Stimulated activated naive CD4-positive, alpha-beta T cell treated with Interleukin-2 at 50 U/mL for 16 hours (primary cell): ENCODE data around the gene MPZL3.

Source experiments
- DNase-seq: peaks from one replicate; lab custom pipeline; 2025; lab: John Stamatoyannopoulos, UW

MPZL3 gene

DNA sequence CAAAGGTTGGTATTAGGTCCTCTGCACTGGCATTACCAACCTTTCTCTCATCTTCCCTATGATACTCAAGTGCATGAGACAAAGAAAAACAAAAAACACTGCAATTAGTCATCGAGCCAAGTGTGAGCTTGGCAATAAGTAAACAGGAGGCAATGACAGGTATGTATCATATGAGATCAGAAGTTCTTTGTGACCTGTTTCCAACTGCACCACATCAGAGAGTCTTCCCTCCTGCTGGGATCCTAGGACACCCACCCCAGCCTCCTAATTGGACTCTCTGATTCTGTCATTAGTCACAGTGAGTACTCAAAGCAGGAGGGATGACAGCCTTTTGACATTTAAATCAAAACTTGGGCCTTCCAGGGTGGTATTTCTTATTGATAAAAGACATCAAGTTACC lies 19.5 kb downstream of the MPZL3 start:
- DNase-seq = peak; percentile 60

DNA sequence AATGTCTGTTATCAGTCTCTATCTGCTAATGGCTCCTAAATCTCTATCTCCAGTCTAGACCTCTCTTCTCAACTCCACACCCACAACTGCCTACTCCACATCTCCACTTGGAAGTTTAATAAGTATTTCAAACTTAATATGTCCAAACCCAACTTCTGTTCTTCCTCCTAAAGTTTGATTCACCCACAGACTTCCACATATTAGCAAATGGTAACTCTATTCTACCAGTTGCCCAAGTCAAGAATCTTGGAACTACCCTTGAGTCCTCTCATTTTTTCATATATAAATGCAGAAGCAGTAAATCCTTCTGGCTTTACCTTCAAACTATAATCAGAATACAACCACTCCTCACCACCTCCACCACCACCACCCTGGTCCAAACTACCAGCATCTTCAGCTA lies 20.7 kb downstream of the MPZL3 start:
- no peak for DNase-seq

DNA sequence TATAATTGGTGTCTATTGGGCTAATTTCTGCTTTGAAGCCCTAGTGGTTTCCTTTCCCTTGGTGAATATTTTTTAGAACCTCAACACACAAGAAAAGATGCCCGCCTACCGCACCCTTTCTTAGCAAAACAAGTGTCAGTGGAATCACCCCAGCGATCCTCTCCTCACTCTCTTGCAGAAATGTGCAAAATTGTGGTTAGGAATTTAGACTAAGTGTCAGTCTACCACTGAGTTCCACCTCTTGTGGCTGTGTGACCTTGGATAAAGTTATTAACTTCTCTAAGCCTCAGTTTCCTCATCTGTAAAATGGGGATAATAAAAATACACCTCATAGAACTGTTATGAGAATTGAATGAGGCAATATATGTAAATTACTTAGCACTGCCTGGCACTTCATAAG lies 22.1 kb downstream of the MPZL3 start:
- DNase-seq = no peak

DNA sequence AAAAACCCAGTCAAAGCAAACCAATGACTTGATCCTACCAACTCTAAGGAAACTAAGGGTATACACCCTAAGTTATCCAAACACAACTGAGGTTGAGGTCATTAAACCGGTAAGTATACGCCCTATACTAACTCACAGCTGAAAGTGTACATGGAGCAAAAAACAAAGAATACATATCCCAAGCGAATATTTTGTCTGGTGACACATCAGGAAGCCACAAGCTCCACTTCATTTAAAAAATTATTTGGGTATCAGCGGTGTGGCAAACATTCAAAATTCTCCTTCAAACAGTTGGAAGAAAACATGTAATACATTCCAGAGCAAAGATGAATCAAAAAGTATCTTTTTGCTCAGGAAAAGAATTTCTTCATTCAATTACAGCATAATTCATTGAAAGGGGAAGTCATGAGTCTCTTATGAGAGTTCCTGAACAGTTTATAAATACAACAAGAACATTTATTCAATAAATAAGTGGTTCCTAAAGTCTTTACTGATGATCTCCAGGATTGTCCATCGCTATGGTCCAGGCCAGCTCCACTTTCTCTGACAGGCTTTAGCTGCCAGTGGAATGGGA lies 22.8 kb downstream of the MPZL3 start:
- DNase-seq = no peak

DNA sequence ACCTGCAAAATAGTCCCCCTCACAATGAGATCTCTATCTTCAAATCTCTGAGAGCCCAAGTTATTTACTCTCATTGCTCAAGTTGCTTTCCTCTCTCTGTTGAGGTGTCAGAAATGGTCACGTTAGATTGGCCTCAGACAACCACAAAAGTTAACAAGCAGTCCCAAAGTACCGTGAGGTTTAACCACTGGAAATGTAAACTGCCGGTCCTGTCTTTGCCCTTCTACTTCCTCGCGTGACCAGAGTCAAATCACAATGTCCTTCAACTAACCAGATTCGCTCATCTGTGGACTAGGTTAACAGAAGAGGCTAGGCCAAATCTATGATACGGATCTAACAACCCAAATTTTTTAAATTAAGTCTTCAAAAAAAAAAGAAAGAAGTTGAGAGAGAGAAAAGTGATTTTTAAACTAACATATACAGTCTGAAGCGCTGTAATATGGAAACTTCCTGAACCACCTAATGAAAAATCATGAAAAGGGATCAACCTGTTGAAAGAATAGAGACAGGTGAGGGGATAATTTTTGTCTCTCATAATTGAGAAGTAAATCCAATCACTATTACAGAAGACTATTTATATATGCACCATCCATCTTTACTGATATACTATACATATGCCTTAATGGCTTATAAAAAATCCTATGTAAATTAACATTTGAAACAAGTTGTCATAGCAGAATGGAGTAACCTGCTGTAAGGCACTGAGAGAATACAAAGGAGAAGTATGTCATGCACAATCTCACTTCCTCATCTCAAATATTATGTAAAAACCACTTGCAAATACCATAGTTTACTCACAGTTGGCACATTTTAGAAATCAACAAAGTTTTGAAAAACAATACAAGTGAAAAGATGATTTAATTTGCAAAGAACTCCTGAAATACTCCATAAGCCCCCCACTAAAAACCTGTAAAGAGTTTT lies 24.0 kb downstream of the MPZL3 start:
- no peak for DNase-seq

DNA sequence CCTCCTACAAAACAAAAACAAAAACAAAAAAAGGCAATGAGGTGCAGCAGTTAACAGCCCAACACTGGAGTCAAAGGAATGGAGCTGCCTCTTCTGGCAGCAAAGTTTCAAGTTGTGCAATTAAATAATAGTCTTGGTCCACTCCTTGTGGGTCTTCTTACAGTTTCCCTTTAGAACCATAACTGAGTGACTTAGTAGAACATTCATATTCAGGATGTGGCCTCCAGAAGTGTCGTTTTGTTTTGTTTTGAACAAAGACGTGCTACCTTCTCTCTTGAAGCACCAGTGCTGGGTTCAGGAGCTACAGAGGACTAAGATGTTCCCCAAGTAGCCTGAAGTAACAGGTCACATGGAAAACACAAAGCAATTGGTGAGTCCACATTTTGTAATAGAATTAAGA lies 25.4 kb downstream of the MPZL3 start:
- no peak for DNase-seq

DNA sequence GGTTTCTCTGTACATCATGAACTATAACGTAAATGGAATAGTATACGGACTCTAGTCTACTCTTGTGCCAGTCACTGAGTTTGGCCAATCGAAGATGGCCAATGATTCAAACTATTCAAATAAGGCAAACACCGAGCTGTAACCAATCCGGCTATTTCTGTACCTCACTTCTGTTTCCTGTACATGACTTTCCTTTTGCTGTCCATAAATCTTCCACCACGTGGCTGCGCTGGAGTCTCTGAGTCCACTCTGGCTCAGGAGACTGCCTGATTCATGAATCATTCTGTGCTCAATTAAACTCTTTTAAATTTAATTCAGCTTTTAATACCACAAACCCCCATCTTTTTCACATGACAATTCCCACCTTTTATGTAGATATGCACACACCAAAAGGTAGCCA lies 25.9 kb downstream of the MPZL3 start:
- no peak for DNase-seq

DNA sequence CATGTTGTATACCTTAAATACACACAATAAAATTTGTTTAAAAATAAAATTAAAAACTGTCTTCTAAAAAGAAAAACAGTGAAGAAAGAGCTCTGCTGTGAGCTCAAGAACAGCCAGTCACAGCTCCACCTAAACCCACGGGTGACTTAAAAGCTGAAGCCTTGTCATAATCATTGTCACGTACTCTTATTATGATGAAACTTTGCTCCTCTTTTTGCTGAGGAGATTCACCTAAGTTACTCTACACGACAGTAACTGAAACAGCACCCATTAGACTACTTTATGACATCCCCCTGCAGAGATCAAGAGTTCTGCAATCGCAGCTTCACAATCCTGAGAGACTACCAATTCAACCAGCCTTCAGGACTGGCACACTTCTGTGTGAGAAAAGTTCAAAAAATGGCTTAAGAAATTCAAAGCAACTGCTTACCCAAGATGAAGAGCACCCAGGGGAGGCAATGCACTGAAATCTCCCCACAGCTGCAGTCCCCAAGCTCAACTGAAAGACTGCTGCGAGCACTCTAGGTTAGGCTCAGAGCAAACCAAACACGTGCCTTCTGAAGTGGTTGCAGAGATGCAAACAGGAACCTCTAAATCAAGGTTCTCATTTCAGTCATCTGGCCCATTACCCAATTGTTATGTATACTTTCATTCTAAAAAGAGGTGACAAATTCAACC lies 27.5 kb downstream of the MPZL3 start, which contains the start of gene JAML:
Gene JAML (minus strand): TSS at position 501 of the 678 bp plus-strand sequence. CDS start 10,145 bp downstream, outside the sequence.
- DNase-seq = peak; percentile 52

DNA sequence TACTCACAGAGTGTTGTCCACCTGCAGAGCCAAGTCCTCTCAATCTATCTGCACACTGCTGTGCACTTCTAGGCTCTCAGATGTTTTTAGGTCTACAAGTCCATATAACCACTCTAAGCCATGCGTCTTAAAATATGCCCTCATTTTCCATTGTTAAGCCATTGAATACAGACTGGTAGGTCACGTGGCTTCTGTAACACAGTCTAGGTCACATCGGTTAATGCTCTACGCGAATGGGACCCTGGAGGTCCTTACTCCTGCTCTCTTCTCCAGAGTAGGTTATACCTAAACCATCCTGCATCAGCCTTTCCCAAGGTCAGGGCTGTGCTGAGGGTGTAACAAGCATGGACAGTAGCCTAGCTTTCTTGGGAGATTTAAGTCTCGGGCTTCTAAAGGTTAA lies 28.2 kb downstream of the MPZL3 start:
- no peak for DNase-seq

DNA sequence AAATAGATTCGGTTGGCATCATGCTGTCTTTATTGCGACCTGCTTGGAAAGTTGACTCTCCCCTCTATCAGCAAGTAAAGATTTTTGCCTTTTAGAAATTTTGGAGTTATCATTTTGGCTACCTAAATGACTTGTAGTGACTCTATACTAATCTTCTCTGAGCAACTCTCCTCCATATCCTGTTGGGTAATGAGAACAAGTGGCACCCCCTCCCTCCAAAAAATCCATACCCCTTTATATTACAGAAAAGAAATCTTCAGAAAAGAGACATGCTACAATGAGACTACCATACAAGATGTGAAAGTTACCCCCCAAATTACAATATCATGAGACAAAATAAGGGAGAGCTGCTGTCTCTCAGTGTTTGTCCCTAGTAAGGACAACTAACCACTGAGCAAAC lies 28.6 kb downstream of the MPZL3 start:
- peak; percentile 13 for DNase-seq

DNA sequence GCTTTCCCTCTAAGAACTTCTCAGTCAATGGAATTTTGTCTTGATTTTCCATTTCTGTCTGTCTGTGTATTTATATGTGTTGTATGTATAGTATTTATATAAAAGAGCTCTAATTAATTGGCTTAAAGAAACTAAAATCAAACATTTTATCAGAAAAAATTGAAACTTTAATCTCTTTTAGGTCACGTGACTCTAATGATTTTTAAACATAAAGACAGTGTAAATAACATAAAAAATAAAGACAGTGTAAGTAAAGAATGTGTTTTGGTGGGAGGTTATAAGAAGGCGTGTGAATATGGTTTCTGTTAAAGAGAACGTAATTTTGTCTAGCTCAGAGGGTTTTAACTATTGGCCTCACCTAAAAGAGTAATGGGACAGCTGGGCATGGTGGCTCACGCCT lies 29.7 kb downstream of the MPZL3 start:
- DNase-seq = no peak

DNA sequence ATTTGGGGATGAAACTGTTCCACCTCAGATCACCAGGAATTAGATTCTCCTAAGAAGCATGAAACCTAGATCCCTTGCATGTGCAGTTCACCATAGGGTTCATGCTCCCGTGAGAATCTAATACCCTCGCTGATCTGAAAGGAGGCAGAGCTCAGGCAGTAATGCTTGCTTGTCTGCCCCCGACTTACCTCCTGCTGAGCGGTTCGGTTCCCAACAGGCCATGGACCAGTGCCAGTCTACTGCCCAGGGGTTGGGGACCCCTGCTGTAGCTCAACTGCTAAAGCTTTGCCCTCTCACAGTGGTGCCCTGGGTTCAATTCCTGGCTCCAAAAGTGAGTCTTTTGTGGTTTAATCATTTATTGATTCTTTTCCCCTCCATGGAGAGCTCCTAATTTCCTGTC lies 30.7 kb downstream of the MPZL3 start:
- DNase-seq = no peak

DNA sequence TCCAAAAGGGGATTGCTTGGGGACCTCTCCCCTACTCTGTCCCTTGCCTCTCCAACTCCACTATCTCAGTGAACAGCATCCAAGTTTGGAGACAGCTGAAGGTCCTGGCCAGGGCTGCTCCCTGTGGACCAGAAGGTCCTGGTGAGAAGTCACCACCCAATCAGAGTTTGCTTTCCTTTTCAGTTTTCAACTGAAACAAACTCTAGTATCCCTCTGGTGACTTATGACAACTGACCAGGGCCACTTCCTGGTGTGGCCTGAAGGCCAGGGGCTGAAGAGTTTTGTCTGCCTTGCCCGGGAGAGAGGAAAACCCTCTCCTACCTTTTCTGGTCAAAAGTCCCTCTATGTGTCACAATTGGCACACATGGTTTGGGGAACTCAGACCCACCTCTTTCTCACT lies 32.4 kb downstream of the MPZL3 start:
- DNase-seq = no peak

DNA sequence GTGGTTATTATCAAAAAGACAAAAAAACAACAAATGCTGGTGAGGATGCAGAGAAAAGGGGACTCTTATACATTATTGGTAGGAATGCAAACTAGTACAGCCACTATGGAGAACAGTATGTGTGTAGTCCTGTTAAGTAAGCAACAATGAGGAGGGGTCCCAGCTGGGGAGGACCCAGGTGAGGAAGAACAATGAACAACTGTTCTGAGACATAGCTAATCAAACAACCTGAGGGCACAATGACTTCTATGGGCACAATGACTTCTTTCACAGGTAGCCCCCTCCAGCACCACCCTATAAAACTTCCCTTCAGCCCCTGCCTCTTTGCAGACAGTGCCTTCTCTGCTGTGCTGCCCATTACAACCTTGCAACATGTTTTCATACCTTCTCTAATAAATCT lies 32.9 kb downstream of the MPZL3 start:
- no peak for DNase-seq

DNA sequence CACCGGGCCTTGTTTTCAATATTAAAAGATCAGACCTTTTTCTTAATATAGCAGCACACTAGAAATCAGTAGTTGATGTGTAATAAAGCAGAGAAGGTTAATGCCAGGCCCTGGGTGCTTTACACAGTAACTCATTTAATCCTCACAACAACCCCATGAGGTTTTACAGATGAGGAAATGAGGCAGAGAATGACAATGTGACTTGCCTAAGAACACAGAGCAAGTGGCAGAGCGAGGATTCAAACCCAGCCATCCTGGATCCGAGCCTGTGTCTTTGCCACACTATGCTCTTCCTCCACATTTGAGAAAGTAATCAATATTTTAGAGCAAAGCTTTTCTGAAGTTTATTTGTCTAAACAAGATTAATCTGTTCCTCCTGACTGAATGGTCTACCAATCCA lies 34.6 kb downstream of the MPZL3 start:
- DNase-seq = peak; percentile 32

DNA sequence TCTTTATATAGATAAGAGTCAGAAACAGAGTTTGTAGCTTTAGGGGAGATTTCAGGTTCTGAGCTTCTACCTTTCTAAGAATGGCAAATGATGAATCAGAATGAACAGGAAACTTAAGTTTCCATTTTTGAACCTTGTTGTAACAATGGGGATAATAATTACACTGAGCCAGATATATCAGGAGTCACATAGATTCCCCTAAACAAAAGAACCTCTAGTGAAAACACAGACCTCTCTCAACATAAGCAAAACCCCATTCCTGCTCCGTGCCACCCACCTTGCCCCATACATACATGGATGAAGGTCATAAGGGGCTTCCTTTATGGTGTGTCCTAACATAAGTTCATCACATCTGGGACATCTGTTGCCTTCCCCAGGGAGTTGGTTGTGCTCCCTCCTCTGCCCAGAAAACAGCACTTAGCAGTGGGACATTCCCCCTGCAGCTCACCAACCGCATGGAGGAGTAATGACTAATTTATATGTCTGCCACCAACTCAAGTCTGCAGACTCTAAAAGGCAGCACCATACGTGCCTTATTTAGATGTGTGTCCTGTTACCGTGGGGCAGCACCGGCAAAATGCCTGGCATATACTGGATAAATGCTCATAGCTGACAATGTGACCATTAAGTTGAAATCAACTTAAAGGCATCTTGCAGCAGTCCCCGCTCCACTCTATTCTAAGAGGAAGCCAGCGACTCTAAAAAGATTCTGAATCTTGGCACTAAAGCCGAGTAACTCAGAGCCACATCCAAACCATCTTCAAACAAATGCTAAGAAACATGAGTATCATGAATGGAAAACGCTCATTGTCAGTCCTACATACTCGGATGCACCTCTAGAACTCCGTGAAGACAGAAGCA lies 35.3 kb downstream of the MPZL3 start:
- peak; percentile 55 for DNase-seq

DNA sequence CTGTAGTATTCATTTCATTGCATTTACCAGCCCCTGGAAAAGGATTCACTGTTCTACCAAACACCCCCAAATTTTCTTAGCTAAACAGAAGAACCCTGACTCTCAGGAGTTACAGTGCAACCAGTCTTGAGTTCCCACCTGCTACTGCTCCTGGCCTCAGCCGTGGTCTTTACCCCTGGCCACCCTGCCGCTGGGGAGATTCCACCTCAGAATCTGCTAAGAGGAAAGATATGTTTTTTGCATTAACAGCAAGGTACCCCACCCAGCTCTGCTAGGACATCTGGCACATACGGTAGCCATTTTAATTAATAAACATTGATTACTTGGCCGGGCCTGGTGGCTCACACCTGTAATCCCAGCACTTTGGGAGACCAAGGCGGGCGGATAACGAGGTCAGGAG lies 36.4 kb downstream of the MPZL3 start:
- no peak for DNase-seq

DNA sequence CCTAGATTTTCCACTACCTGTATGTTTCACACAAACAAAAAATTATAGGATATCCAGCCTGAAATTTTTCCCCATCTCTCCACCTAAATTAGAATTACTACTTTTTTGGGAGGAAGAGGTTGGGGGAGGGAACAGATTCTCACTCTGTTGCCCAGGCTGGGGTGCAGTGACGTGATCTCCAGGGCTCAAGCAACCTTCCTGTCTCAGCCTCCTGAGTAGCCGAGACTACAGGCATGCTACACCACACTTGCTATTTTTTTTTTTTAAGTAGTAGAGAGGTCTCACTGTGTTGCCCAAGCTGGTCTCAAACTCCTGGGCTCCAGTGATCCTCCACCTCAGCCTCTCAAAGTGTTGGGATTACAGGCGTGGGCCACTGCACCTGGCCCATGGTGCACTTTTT lies 36.9 kb downstream of the MPZL3 start:
- DNase-seq = no peak

DNA sequence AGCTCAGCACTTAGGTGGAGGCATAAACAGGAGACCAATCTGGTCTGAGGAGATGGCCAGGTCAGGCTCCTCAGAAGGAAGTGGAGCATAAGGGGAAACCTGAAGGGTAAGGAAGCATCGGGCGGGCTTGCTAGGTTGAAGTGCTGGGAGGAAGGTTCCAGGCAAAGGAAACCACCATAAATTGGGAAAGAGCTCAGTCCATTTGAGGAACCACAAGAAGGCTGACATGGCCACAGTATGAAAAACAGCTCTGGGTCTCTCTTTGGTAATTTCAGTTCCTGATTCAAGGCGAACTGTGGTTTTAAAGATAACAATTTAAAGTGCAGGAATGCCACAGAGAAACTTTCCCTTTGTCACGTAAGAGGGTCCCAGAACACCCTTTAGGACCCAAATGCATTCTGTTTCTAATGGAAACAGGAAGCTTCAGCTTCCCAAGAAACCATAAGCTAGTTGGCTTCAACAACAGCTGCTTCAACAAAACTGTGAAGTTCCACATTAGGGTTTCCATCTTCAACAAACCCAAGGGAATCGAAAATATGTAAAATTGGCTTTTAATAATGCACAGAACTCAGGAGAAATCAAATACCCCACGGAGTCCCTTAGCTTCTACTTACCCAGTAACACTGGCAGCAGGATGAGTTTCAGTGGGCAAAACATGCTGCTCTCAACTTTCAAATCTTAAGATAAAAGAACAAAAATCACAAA lies 37.8 kb downstream of the MPZL3 start:
- no peak for DNase-seq

DNA sequence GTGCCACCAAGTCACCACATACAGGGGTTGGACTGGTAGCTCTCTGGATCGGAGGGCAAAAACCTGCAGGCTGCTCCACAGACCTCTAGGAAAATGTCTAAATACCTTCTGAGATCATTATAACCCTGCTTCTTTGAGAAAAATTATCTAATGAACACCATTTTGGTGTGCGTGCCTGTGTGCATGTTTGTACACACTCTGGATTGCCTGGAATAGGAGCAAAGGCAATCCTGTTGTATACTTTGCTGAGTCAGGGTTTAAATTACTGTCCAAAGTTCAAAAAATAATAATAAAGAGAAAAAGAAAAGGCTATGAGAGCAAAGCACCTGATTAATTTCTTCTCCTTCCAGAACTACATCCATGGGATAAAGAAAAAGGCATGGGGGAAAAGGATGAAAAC lies 38.4 kb downstream of the MPZL3 start:
- no peak for DNase-seq

DNA sequence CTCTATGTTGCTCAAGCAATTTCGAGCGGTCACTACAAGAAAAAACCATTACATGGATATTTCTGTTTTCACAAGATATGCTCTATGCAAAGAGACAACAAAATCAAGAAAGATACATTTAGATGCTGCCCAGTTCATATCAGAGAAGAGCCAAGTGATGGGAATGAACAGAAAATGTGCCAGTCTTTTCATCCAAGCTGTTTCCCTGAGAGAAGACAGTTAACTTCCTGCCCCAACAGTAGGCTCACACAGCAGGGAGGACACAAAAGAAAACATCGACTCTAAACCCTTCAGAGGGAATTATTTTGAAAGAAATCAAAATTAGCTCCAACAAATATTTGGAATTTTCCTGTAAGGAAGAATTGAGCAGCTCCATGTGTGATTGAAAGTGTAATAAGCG lies 39.0 kb downstream of the MPZL3 start:
- DNase-seq = no peak
